HCT116 (cell line): ENCODE results near the gene YKT6. TPM values are rescaled to one million over a fixed set of nuclear protein-coding genes. Genes with fewer than 3 reads are reported as not detected.

Source experiments
- ATAC-seq: fragments of 200-7000 bp; cut with Tn5 transposase; 2 replicates; pipeline ENCODE4 v1.9.1; 2020; ENCODE audit warnings: mild to moderate bottlenecking, moderate library complexity
- BruUV-seq: library from RNA; stranded (reverse); fragments of 400-500 nt; replicated peaks from 2 replicates; lab custom pipeline; 2021; lab: Mats Ljungman, UMichigan
- CTCF ChIA-PET: fragments of 300-600 bp; sonication (Branson Sonifier 250); formaldehyde crosslinking; loops from one replicate; lab custom pipeline; 2021; ENCODE audit warnings: antibody characterized with exemption; lab: Charles Lee
- POLR2A ChIA-PET: fragments of 300-600, 350-600 bp; sonication (Branson Sonifier 250); formaldehyde crosslinking; loops from one replicate; lab custom pipeline; 2021; ENCODE audit warnings: antibody characterized with exemption; lab: Charles Lee
- RAD21 ChIA-PET, 2 experiments: fragments of 300-600 bp; sonication (Branson Sonifier 250); formaldehyde crosslinking; loops; one replicate each; lab custom pipeline; 2023; ENCODE audit warnings: low total read pairs in 2 of 2; ENCODE audit not compliant: uncharacterized antibody in 2 of 2, unreplicated experiment in 2 of 2, low non-redundant PET in 1 of 2; lab: Charles Lee
- DNase-seq: peaks from one replicate; pipeline ENCODE4 v3.0.0-alpha.2; 2010; ENCODE audit warnings: low read depth, low spot score
- H2AFZ ChIP-seq: fragments of 200-600 bp; shearing (Covaris generic), sonication (generic); 2 replicates; pipeline ENCODE4 v1.6.1; 2017; ENCODE audit warnings: low read depth, mixed run types, mixed read lengths, antibody characterized with exemption, low read length; ENCODE audit not compliant: poor library complexity, severe bottlenecking
- H3K27ac ChIP-seq: 2 replicates; pipeline ENCODE4 v1.5.1; 2012; ENCODE audit warnings: low read depth, low read length
- H3K27me3 ChIP-seq: fragments of 200-600 bp; sonication (generic); 2 replicates; pipeline ENCODE4 v1.6.1; 2016; ENCODE audit warnings: mixed run types, low read length, mixed read lengths; ENCODE audit not compliant: insufficient read depth
- H3K36me3 ChIP-seq, 2 experiments: fragments of 200-500 bp in 1 of 2; fragments of 200-600 bp in 1 of 2; sonication (Bioruptor generic) in 1 of 2; sonication (generic) in 1 of 2; 2 replicates each; pipeline versions ENCODE4 v1.5.1 to v1.6.1; 2014 to 2016; ENCODE audit warnings: low read length in 2 of 2, inconsistent platforms in 1 of 2, mixed read lengths in 1 of 2, mixed run types in 1 of 2; ENCODE audit not compliant: insufficient read depth in 2 of 2, control insufficient read depth in 1 of 2
- H3K4me1 ChIP-seq, 2 experiments: fragments of 200-600 bp in 1 of 2; sonication (generic) in 1 of 2; 2 replicates each; pipeline versions ENCODE4 v1.5.1 to v1.6.1; 2012 to 2017; ENCODE audit warnings: low read length in 2 of 2, inconsistent platforms in 1 of 2, mild to moderate bottlenecking in 1 of 2, mixed read lengths in 1 of 2, mixed run types in 1 of 2, moderate library complexity in 1 of 2; ENCODE audit not compliant: insufficient read depth in 2 of 2, control insufficient read depth in 1 of 2
- H3K4me2 ChIP-seq: fragments of 200-600 bp; sonication (generic); 2 replicates; pipeline ENCODE4 v1.6.1; 2017; ENCODE audit warnings: mixed run types, low read length, mixed read lengths
- H3K4me3 ChIP-seq, 2 experiments: fragments of 200-600 bp in 1 of 2; sonication (generic) in 1 of 2; replicated peaks in 1 of 2; 2 replicates each; pipeline ENCODE4 v1.5.1; 2011 to 2016; ENCODE audit warnings: low read length in 2 of 2, control low read depth in 1 of 2, low read depth in 1 of 2, mild to moderate bottlenecking in 1 of 2, mixed read lengths in 1 of 2, mixed run types in 1 of 2
- H3K79me2 ChIP-seq: fragments of 200-600 bp; sonication (generic); 2 replicates; pipeline ENCODE4 v1.6.1; 2017; ENCODE audit warnings: mild to moderate bottlenecking, mixed run types, low read length, moderate library complexity, mixed read lengths; ENCODE audit not compliant: insufficient read depth
- H3K9ac ChIP-seq: fragments of 200-600 bp; sonication (generic); 2 replicates; pipeline ENCODE4 v1.6.1; 2016; ENCODE audit warnings: low read length, mixed read lengths
- H3K9me2 ChIP-seq: fragments of 200-600 bp; sonication (generic), shearing (Covaris generic); 2 replicates; pipeline ENCODE4 v1.6.1; 2017; ENCODE audit warnings: mixed run types, mild to moderate bottlenecking, moderate library complexity; ENCODE audit not compliant: insufficient read depth
- H3K9me3 ChIP-seq, 2 experiments: fragments of 200-500 bp in 1 of 2; fragments of 200-600 bp in 1 of 2; sonication (Bioruptor generic) in 1 of 2; sonication (generic) in 1 of 2; 2 replicates each; pipeline ENCODE4 v1.6.1; 2014 to 2017; ENCODE audit warnings: low read length in 2 of 2, mixed read lengths in 2 of 2, inconsistent platforms in 1 of 2, low read depth in 1 of 2, mild to moderate bottlenecking in 1 of 2, mixed run types in 1 of 2, moderate library complexity in 1 of 2; ENCODE audit not compliant: control insufficient read depth in 1 of 2, insufficient read depth in 1 of 2
- H4K20me1 ChIP-seq: fragments of 200-600 bp; sonication (generic), shearing (Covaris generic); 2 replicates; pipeline ENCODE4 v1.6.1; 2017; ENCODE audit warnings: mixed run types, mild to moderate bottlenecking, moderate library complexity; ENCODE audit not compliant: insufficient read depth
- ATF3 ChIP-seq: IDR thresholded peaks from 2 replicates; pipeline ENCODE4 v1.6.1; 2012
- CTCF ChIP-seq, 3 experiments: fragments of 200-600 bp in 1 of 3; sonication (generic) in 1 of 3; IDR thresholded peaks in 2 of 3; conservative IDR thresholded peaks in 1 of 3; 2 replicates each; pipeline ENCODE4 v1.5.1; 2012 to 2017; ENCODE audit warnings: low read depth in 2 of 3, low read length in 2 of 3, antibody characterized with exemption in 1 of 3, borderline replicate concordance in 1 of 3, control low read depth in 1 of 3, mild to moderate bottlenecking in 1 of 3, mixed read lengths in 1 of 3, mixed run types in 1 of 3, moderate library complexity in 1 of 3; ENCODE audit not compliant: insufficient read depth in 1 of 3
- EGR1 ChIP-seq: IDR thresholded peaks from 2 replicates; pipeline ENCODE4 v1.6.1; 2012; ENCODE audit warnings: low read depth
- ELF1 ChIP-seq: IDR thresholded peaks from 2 replicates; pipeline ENCODE4 v1.6.1; 2012; ENCODE audit warnings: low read depth, borderline replicate concordance
- EZH2phosphoT487 ChIP-seq: fragments of 200-600 bp; IDR thresholded peaks from 2 replicates; pipeline ENCODE4 v1.6.1; 2018; ENCODE audit warnings: antibody characterized with exemption, borderline replicate concordance
- JUND ChIP-seq: IDR thresholded peaks from 2 replicates; pipeline ENCODE4 v1.6.1; 2012
- MAX ChIP-seq: IDR thresholded peaks from 2 replicates; pipeline ENCODE4 v1.6.1; 2012
- POLR2A ChIP-seq: IDR thresholded peaks from 2 replicates; pipeline ENCODE4 v1.7.0; 2011; ENCODE audit warnings: borderline replicate concordance; ENCODE audit not compliant: insufficient read depth, insufficient read length; ENCODE audit errors: extremely low read depth
- POLR2AphosphoS5 ChIP-seq: IDR thresholded peaks from 2 replicates; pipeline ENCODE4 v1.6.1; 2011; ENCODE audit warnings: mild to moderate bottlenecking, low read depth, low read length, moderate library complexity
- RAD21 ChIP-seq: IDR thresholded peaks from 2 replicates; pipeline ENCODE4 v1.6.1; 2012; ENCODE audit warnings: low read depth, mild to moderate bottlenecking
- REST ChIP-seq: IDR thresholded peaks from 2 replicates; pipeline ENCODE4 v1.6.1; 2012; ENCODE audit warnings: low read depth
- SP1 ChIP-seq: IDR thresholded peaks from 2 replicates; pipeline ENCODE4 v1.6.1; 2012; ENCODE audit warnings: low read depth
- ZBTB33 ChIP-seq: IDR thresholded peaks from 2 replicates; pipeline ENCODE4 v1.6.1; 2011; ENCODE audit warnings: mild to moderate bottlenecking, low read length, moderate library complexity; ENCODE audit not compliant: insufficient replicate concordance; ENCODE audit errors: extremely low read depth
- ZFX ChIP-seq: fragments of 450-650 bp; IDR thresholded peaks from 2 replicates; pipeline ENCODE4 v1.6.1; 2017
- intact Hi-C: fragments of 100-400 bp; cut with micrococcal nuclease; formaldehyde crosslinking; loops from 2 replicates; pipeline ENCODE4 v1.10.0; 2022
- total RNA-seq: library from RNA; stranded (reverse); gene quantifications from one replicate; pipeline ENCODE4 v1.2.1, GENCODE V29; 2021; ENCODE audit not compliant: unreplicated experiment

YKT6 gene
- total RNA-seq, 1 experiment from 2014 or later, result 84.8 TPM

- Histone ChIP-seq H3K9me3 (no peaks in the 10 kb centered on the region), H3K4me3 (no peak overlapping the region), H3K4me1 (no peaks in the 10 kb centered on the region), H3K36me3 (no peaks in the 10 kb centered on the region), H4K20me1 (no peaks in the 10 kb centered on the region), H3K79me2 (no peaks in the 10 kb centered on the region), H3K9me2 (no peaks in the 10 kb centered on the region), H3K9ac (no peak overlapping the region), H3K4me2 (no peak overlapping the region), H3K27me3 (no peaks in the 10 kb centered on the region), H2AFZ (no peak overlapping the region), H3K27ac (no peak overlapping the region)
- ChIA-PET POLR2A (interaction anchor here (1.1 kb wide), 1 partner anchor 19 kb away, joined by 3 read pairs; the partner anchor contains the start of gene YKT6), RAD21 (no interaction called here), CTCF (no interaction called here)
- no TSS peak for BruUV-seq
- DNase-seq (no peak), ATAC-seq (no peak)
- intact Hi-C loops, result no loop called here
- TF ChIP-seq EZH2phosphoT487 (no peak), POLR2A (no peak), ELF1 (no peak), ZFX (no peak), SP1 (no peak), REST (no peak), RAD21 (no peak), MAX (no peak), ATF3 (no peak), ZBTB33 (no peak), JUND (no peak), POLR2AphosphoS5 (no peak), CTCF (IDR thresholded peaks at IDR 0.05 in 2 of 3, conservative IDR thresholded peaks at IDR 0.05 in 1 of 3; ENCODE audit: borderline replicate concordance in 1 of 3, insufficient read depth in 1 of 3, low read depth in 2 of 3, low read length in 2 of 3) (no peak), EGR1 (no peak)
Observed at GRCh38 chr7:44219371-44220045, 18.7 kb downstream of the YKT6 start.
